H1 (cell line): ENCODE data around the gene TARS2. TPM values are rescaled to one million over a fixed set of nuclear protein-coding genes. Genes with fewer than 3 reads are reported as not detected.

Experiments used
- CTCF ChIA-PET: fragments of 300-600 bp; sonication (Branson Sonifier 250); formaldehyde crosslinking; loops from one replicate; lab custom pipeline; 2021; ENCODE audit not compliant: partially characterized antibody; lab: Charles Lee
- POLR2A ChIA-PET: fragments of 300-600 bp; sonication (Branson Sonifier 250); formaldehyde crosslinking; loops from one replicate; lab custom pipeline; 2021; ENCODE audit warnings: inconsistent platforms; ENCODE audit not compliant: partially characterized antibody; lab: Charles Lee
- DNase-seq, 2 experiments: peaks; one replicate each; pipeline versions ENCODE4 v3.0.0 to v3.0.0-alpha.2; 2010 to 2022; ENCODE audit warnings: low spot score in 2 of 2, low read depth in 1 of 2, mixed read lengths in 1 of 2
- FAIRE-seq: peaks from 2 replicates; lab custom pipeline; 2011; peaks lifted over from hg19 to GRCh38; lab: Jason Lieb, UNC
- H2AFZ ChIP-seq: 2 replicates; pipeline ENCODE4 v1.8.1; 2012; ENCODE audit warnings: low read length, inconsistent platforms
- H2AK5ac ChIP-seq: 2 replicates; pipeline ENCODE4 v1.6.1; 2013; ENCODE audit warnings: low read depth, low read length
- H2BK120ac ChIP-seq: replicated peaks from 2 replicates; pipeline ENCODE3; 2013; ENCODE audit warnings: low read depth, low read length, inconsistent platforms
- H2BK12ac ChIP-seq: 2 replicates; pipeline ENCODE4 v1.6.1; 2013; ENCODE audit warnings: low read depth, low read length
- H2BK15ac ChIP-seq: 2 replicates; pipeline ENCODE4 v1.6.1; 2013; ENCODE audit warnings: low read length
- H2BK20ac ChIP-seq: 2 replicates; pipeline ENCODE4 v1.6.1; 2013; ENCODE audit warnings: low read length
- H2BK5ac ChIP-seq: 2 replicates; pipeline ENCODE4 v1.6.1; 2013; ENCODE audit warnings: low read depth, low read length
- H3K14ac ChIP-seq: 2 replicates; pipeline ENCODE4 v1.6.1; 2013; ENCODE audit warnings: inconsistent platforms; ENCODE audit not compliant: insufficient read length
- H3K18ac ChIP-seq: 2 replicates; pipeline ENCODE4 v1.6.1; 2013; ENCODE audit warnings: low read length; ENCODE audit errors: extremely low read depth
- H3K23ac ChIP-seq: 2 replicates; pipeline ENCODE4 v1.6.1; 2013; ENCODE audit warnings: inconsistent platforms; ENCODE audit not compliant: insufficient read length
- H3K23me2 ChIP-seq: 2 replicates; pipeline ENCODE4 v1.6.1; 2013; ENCODE audit warnings: low read depth, low read length
- H3K27ac ChIP-seq: 2 replicates; pipeline ENCODE4 v1.6.1; 2011; ENCODE audit warnings: low read depth, low read length, inconsistent platforms
- H3K27me3 ChIP-seq, 4 experiments: replicated peaks in 1 of 4; 1 replicate in 1 of 4; 2 replicates in 3 of 4; pipeline versions ENCODE4 v1.6.1 to v1.8.1; 2011 to 2013; ENCODE audit warnings: low read length in 3 of 4, mild to moderate bottlenecking in 3 of 4, inconsistent platforms in 2 of 4, mixed read lengths in 2 of 4, moderate library complexity in 1 of 4; ENCODE audit not compliant: control insufficient read depth in 3 of 4, insufficient read depth in 3 of 4; ENCODE audit errors: extremely low read depth in 1 of 4
- H3K36me3 ChIP-seq, 4 experiments: 2 replicates each; pipeline versions ENCODE4 v1.6.1 to v1.8.1; 2011 to 2013; ENCODE audit warnings: mild to moderate bottlenecking in 4 of 4, low read length in 3 of 4, moderate library complexity in 2 of 4, control low read depth in 1 of 4, inconsistent platforms in 1 of 4; ENCODE audit not compliant: insufficient read depth in 4 of 4, control insufficient read depth in 2 of 4
- H3K4ac ChIP-seq: replicated peaks from 2 replicates; pipeline ENCODE3; 2013; ENCODE audit warnings: low read length, low read depth, mixed read lengths, inconsistent platforms; ENCODE audit not compliant: insufficient read length
- H3K4me1 ChIP-seq, 4 experiments: replicated peaks in 1 of 4; 1 replicate in 1 of 4; 2 replicates in 3 of 4; pipeline versions ENCODE4 v1.6.1 to v1.8.1; 2011 to 2013; ENCODE audit warnings: low read length in 3 of 4, inconsistent platforms in 2 of 4, mixed read lengths in 1 of 4; ENCODE audit not compliant: insufficient read depth in 4 of 4, control insufficient read depth in 3 of 4
- H3K4me2 ChIP-seq, 2 experiments: 2 replicates each; pipeline versions ENCODE4 v1.6.1 to v1.8.1; 2011 to 2013; ENCODE audit warnings: low read depth in 2 of 2, low read length in 2 of 2, control low read depth in 1 of 2, inconsistent platforms in 1 of 2, mild to moderate bottlenecking in 1 of 2; ENCODE audit not compliant: insufficient read depth in 1 of 2
- H3K4me3 ChIP-seq, 4 experiments: fragments of 200-600, 300-600 bp in 1 of 4; sonication (generic), shearing (Covaris generic), sonication (Bioruptor Twin) in 1 of 4; 2 replicates each; pipeline versions ENCODE4 v1.5.1 to v1.8.1; 2011 to 2016; ENCODE audit warnings: low read length in 4 of 4, low read depth in 3 of 4, control low read depth in 2 of 4, inconsistent platforms in 2 of 4, mild to moderate bottlenecking in 2 of 4, mixed read lengths in 1 of 4, moderate library complexity in 1 of 4; ENCODE audit not compliant: insufficient read depth in 2 of 4; ENCODE audit errors: extremely low read depth in 1 of 4
- H3K56ac ChIP-seq: replicated peaks from 2 replicates; pipeline ENCODE3; 2013; ENCODE audit warnings: low read depth, mild to moderate bottlenecking, mixed read lengths, low read length, inconsistent platforms; ENCODE audit not compliant: insufficient read length
- H3K79me1 ChIP-seq: 2 replicates; pipeline ENCODE4 v1.6.1; 2013; ENCODE audit warnings: low read depth, low read length, control low read depth
- H3K79me2 ChIP-seq, 2 experiments: 2 replicates each; pipeline versions ENCODE4 v1.6.1 to v1.8.1; 2012 to 2013; ENCODE audit warnings: low read length in 2 of 2, mild to moderate bottlenecking in 2 of 2, inconsistent platforms in 1 of 2; ENCODE audit not compliant: insufficient read depth in 2 of 2, control insufficient read depth in 1 of 2
- H3K9ac ChIP-seq, 4 experiments: replicated peaks in 1 of 4; 1 replicate in 1 of 4; 2 replicates in 3 of 4; pipeline versions ENCODE4 v1.6.1 to v1.8.1; 2011 to 2013; ENCODE audit warnings: low read depth in 3 of 4, low read length in 3 of 4, control low read depth in 2 of 4, mild to moderate bottlenecking in 2 of 4, moderate library complexity in 2 of 4, inconsistent platforms in 1 of 4; ENCODE audit errors: extremely low read depth in 1 of 4
- H3K9me3 ChIP-seq, 2 experiments: 2 replicates each; pipeline versions ENCODE4 v1.6.1 to v1.8.1; 2012 to 2013; ENCODE audit warnings: mild to moderate bottlenecking in 2 of 2, moderate library complexity in 2 of 2, control low read depth in 1 of 2, inconsistent platforms in 1 of 2, low read depth in 1 of 2, low read length in 1 of 2, mixed read lengths in 1 of 2; ENCODE audit not compliant: insufficient read depth in 2 of 2
- H4K20me1 ChIP-seq, 2 experiments: replicated peaks in 1 of 2; 2 replicates each; pipeline versions ENCODE3 to v1.8.1; 2011 to 2013; ENCODE audit warnings: inconsistent platforms in 2 of 2, low read length in 2 of 2, mild to moderate bottlenecking in 1 of 2; ENCODE audit not compliant: insufficient read depth in 2 of 2, control insufficient read depth in 1 of 2
- H4K5ac ChIP-seq: 2 replicates; pipeline ENCODE4 v1.6.1; 2013; ENCODE audit warnings: low read length, low read depth, mixed read lengths, inconsistent platforms; ENCODE audit not compliant: insufficient read length
- H4K8ac ChIP-seq: 2 replicates; pipeline ENCODE4 v1.8.0; 2013; ENCODE audit warnings: mild to moderate bottlenecking, moderate library complexity, low read length, inconsistent platforms; ENCODE audit not compliant: insufficient read depth; ENCODE audit errors: extremely low read depth
- H4K91ac ChIP-seq: replicated peaks from 2 replicates; pipeline ENCODE3; 2013; ENCODE audit warnings: low read length, mixed read lengths, inconsistent platforms; ENCODE audit not compliant: insufficient read length
- CTCF ChIP-seq, 3 experiments: IDR thresholded peaks; 1 replicate in 2 of 3; 2 replicates in 1 of 3; pipeline versions ENCODE4 v1.5.1 to v1.6.1; 2011; ENCODE audit warnings: low read length in 3 of 3, mild to moderate bottlenecking in 3 of 3, inconsistent platforms in 2 of 3, low read depth in 1 of 3, moderate library complexity in 1 of 3; ENCODE audit not compliant: insufficient read depth in 1 of 3; ENCODE audit errors: control extremely low read depth in 1 of 3
- HDAC2 ChIP-seq, 2 experiments: fragments of 300-600 bp in 1 of 2; sonication (generic) in 1 of 2; IDR thresholded peaks; 2 replicates each; pipeline ENCODE4 v1.6.1; 2011 to 2012; ENCODE audit warnings: low read depth in 2 of 2, low read length in 2 of 2, mild to moderate bottlenecking in 2 of 2, moderate library complexity in 2 of 2, borderline replicate concordance in 1 of 2, inconsistent platforms in 1 of 2
- JUN ChIP-seq: IDR thresholded peaks from 2 replicates; pipeline ENCODE4 v1.6.1; 2011; ENCODE audit warnings: low read depth, mild to moderate bottlenecking, improper control_type of control experiment, low read length
- KDM5A ChIP-seq: fragments of 200-600 bp; IDR thresholded peaks from 2 replicates; pipeline ENCODE4 v1.7.1; 2012; ENCODE audit warnings: mild to moderate bottlenecking, low read length, inconsistent platforms, mixed read lengths
- NANOG ChIP-seq: IDR thresholded peaks from 2 replicates; pipeline ENCODE4 v1.6.1; 2011; ENCODE audit warnings: low read length, low read depth, mild to moderate bottlenecking, inconsistent platforms; ENCODE audit not compliant: insufficient read depth, poor library complexity, severe bottlenecking
- RAD21 ChIP-seq, 2 experiments: IDR thresholded peaks in 1 of 2; conservative IDR thresholded peaks in 1 of 2; 2 replicates each; pipeline ENCODE4 v1.6.1; 2011; ENCODE audit warnings: low read depth in 2 of 2, low read length in 2 of 2, improper control_type of control experiment in 1 of 2, inconsistent platforms in 1 of 2, mild to moderate bottlenecking in 1 of 2, moderate library complexity in 1 of 2
- SIN3A ChIP-seq, 2 experiments: IDR thresholded peaks in 1 of 2; conservative IDR thresholded peaks in 1 of 2; 2 replicates each; pipeline ENCODE4 v1.6.1; 2011 to 2012; ENCODE audit warnings: low read length in 2 of 2, improper control_type of control experiment in 1 of 2, low read depth in 1 of 2, mild to moderate bottlenecking in 1 of 2
- WGBS, 2 experiments: shearing (Covaris generic) in 1 of 2; methylation state at CpG; one replicate each; pipeline versions ENCODE4 v1.1.6 to v1.1.7; 2013 to 2015; ENCODE audit warnings: low lambda C conversion rate in 2 of 2, mixed read lengths in 2 of 2, inconsistent platforms in 1 of 2, low coverage in 1 of 2, missing lambda C conversion rate in 1 of 2; ENCODE audit not compliant: insufficient replicate concordance in 2 of 2, insufficient coverage in 1 of 2, insufficient read length in 1 of 2; ENCODE audit errors: extremely low coverage in 1 of 2, missing lambda C conversion rate in 1 of 2; 5-methylcytosine and 5-hydroxymethylcytosine counted together
- polyA plus RNA-seq, 7 experiments: library from polyadenylated mRNA; depleted of rRNA in 3 of 7; stranded (reverse) in 5 of 7; unstranded in 2 of 7; fragments of >200 nt in 5 of 7; fragments of 200-250 nt in 2 of 7; gene quantifications; 1 replicate in 5 of 7; 2 replicates in 1 of 7; 4 replicates in 1 of 7; pipeline versions ENCODE4 v1.2.1 to v1.2.3, GENCODE V29; 2011 to 2013; ENCODE audit warnings: missing spikeins in 2 of 7, mixed read lengths in 2 of 7
- total RNA-seq: library from RNA; stranded (reverse); fragmentation: NEBNext Ultra II Directional; extraction: Animal tissue kit (Norgen Biotek cat#: 25700); gene quantifications from 2 replicates; pipeline ENCODE4 v1.2.1, GENCODE V29; 2021

TARS2 gene
- total and polyA plus RNA-seq, 2 of the 8 experiments (the other 6 are each of a cell fraction or from before 2014, with no cell fraction given) = 38.9 to 39.1 TPM

GRCh38 chr1:150464422-150464826 lies 22.8 kb upstream of the TARS2 start:
- Histone ChIP-seq H3K36me3 (peaks cover 4 to 39% (median 13%) of the 10 kb centered on the region in 4 experiments; a peak in 6 of 8 replicates), H3K4me1 (no peaks in the 10 kb centered on the region), H3K23me2 (no peaks in the 10 kb centered on the region), H3K9me3 (no peaks in the 10 kb centered on the region), H4K5ac (no peak overlapping the region), H3K79me1 (no peaks in the 10 kb centered on the region), H3K4me3 (no peak overlapping the region), H2BK15ac (no peak overlapping the region), H3K4me2 (no peak overlapping the region), H2BK20ac (no peak overlapping the region), H2AK5ac (no peak overlapping the region), H3K18ac (no peak overlapping the region), H4K8ac (no peak overlapping the region; the same call in 1 of the 2 replicates), H4K91ac (no peak overlapping the region), H3K23ac (no peak overlapping the region), H3K27me3 (no peaks in the 10 kb centered on the region), H3K4ac (no peak overlapping the region), H4K20me1 (peaks cover 0 to 1% of the 10 kb centered on the region in 2 experiments), H2AFZ (no peak overlapping the region), H3K9ac (no peak overlapping the region), H3K79me2 (no peaks in the 10 kb centered on the region), H3K27ac (no peak overlapping the region), H2BK5ac (no peak overlapping the region), H2BK12ac (no peak overlapping the region), H3K56ac (no peak overlapping the region), H2BK120ac (no peak overlapping the region), H3K14ac (no peak overlapping the region)
- 82% methylated on average over 4 of the region's 4 CpGs; no CpG with 5 or more reads in 1 of the 2 experiments for WGBS, 2 experiments
- FAIRE-seq (peak; percentile 69), DNase-seq (peak; percentile 7 to 84)
- ChIA-PET POLR2A (no interaction called here), CTCF (interaction anchor here (0.9 to 2.6 kb wide), 5 partner anchors 16 to 87 kb away, joined by 3 to 9 read pairs (median 4); no protein-coding TSS in a partner anchor)
- TF ChIP-seq HDAC2 (IDR thresholded peaks at IDR 0.05; ENCODE audit: borderline replicate concordance in 1 of 2, low read depth in 2 of 2, low read length in 2 of 2) (no peak), JUN (no peak), SIN3A (conservative IDR thresholded peaks at IDR 0.05 in 1 of 2, IDR thresholded peaks at IDR 0.05 in 1 of 2; ENCODE audit: low read depth in 1 of 2, low read length in 2 of 2) (0 out of 4 replicates have a peak, but pooled peaks of 1 of the 2 experiments have one; percentile 28), KDM5A (no peak), CTCF (IDR thresholded peaks at IDR 0.05; ENCODE audit: control extremely low read depth in 1 of 3, insufficient read depth in 1 of 3, low read depth in 1 of 3, low read length in 3 of 3) (peak; percentile 55 to 82 (median 63)), NANOG (no peak), RAD21 (IDR thresholded peaks at IDR 0.05 in 1 of 2, conservative IDR thresholded peaks at IDR 0.05 in 1 of 2; ENCODE audit: low read depth in 2 of 2, low read length in 2 of 2) (peak; percentile 76 to 78)
